ENCODE results near the gene CLDN22.
"Not testable (repeated sequence)": the region's sequence is repeated elsewhere in the genome, so short reads cannot be mapped to it uniquely, and the experiment has no call there.

DNA sequence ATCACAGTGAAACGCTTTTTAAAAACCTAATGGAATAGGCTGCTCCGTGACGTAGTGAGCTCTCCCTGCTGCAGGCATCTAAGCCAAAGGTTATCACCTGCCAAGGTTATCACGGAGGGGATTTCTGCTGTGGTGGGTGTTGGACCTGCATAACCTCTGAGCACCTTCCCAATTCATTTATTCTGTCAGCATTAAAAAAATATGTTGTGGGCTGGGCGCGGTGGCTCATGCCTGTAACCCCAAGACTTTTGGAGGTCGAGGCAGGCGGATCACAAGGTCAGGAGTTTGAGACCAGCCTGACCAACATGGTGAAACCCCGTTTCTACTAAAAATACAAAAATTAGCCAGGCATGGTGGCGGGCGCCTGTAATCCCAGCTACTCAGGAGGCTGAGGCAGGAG, 4.0 kb upstream of the CLDN22 start:
- TF ChIP-seq CTCF (conservative IDR thresholded peaks at IDR 0.05; ENCODE audit: low read depth, low read length); EZH2 (IDR thresholded peaks at IDR 0.05; ENCODE audit: borderline replicate concordance, low read depth, low read length, poor library complexity, severe bottlenecking): not testable (repeated sequence)
